Progenitor cell of endocrine pancreas (in vitro differentiated cells): ENCODE measurements around the gene RBMS1. TPM values are rescaled to one million over a fixed set of nuclear protein-coding genes. Genes with fewer than 3 reads are reported as not detected.

Source experiments
- DNase-seq: peaks from one replicate; pipeline ENCODE4 v3.0.0; 2021; ENCODE audit warnings: low spot score; ENCODE audit not compliant: unreplicated experiment
- H3K27ac Mint-ChIP-seq: 2 replicates; pipeline ENCODE4 v1.8.0; 2021; ENCODE audit warnings: mild to moderate bottlenecking, moderate library complexity, mixed read lengths
- H3K27me3 Mint-ChIP-seq: 2 replicates; pipeline ENCODE4 v1.8.0; 2021; ENCODE audit warnings: mixed read lengths
- H3K36me3 Mint-ChIP-seq: 2 replicates; pipeline ENCODE4 v1.8.0; 2022; ENCODE audit warnings: mixed read lengths; ENCODE audit not compliant: insufficient read depth
- H3K4me1 Mint-ChIP-seq: 2 replicates; pipeline ENCODE4 v1.8.0; 2021; ENCODE audit warnings: low read depth, mixed read lengths
- H3K4me3 Mint-ChIP-seq: 2 replicates; pipeline ENCODE4 v1.8.0; 2021; ENCODE audit warnings: low read depth, mild to moderate bottlenecking, moderate library complexity, mixed read lengths
- H3K9me3 Mint-ChIP-seq: 2 replicates; pipeline ENCODE4 v1.8.0; 2021; ENCODE audit warnings: low read depth, mixed read lengths
- CTCF ChIP-seq: fragments of 200-600 bp; sonication (generic); IDR thresholded peaks from one replicate; pipeline ENCODE4 v1.5.0; 2021; ENCODE audit warnings: antibody characterized with exemption, mild to moderate bottlenecking; ENCODE audit not compliant: unreplicated experiment
- total RNA-seq: library from RNA; stranded (reverse); gene quantifications from 2 replicates; pipeline ENCODE4 v1.2.1, GENCODE V29; 2021

RBMS1 gene
- total RNA-seq, 1 donor from 2014 or later, result 59.8 TPM

GRCh38 chr2:160477032-160477431 lies 16.6 kb downstream of the RBMS1 start:
- no peaks in the 10 kb centered on the region for H3K27me3 Mint-ChIP-seq
- no peak overlapping the region for H3K4me3 Mint-ChIP-seq
- H3K27ac Mint-ChIP-seq, result no peak overlapping the region
- H3K36me3 Mint-ChIP-seq, result peaks cover 2% of the 10 kb centered on the region
- H3K4me1 Mint-ChIP-seq, result peaks cover 15% of the 10 kb centered on the region
- no peak for TF ChIP-seq CTCF
- DNase-seq, result no peak
- H3K9me3 Mint-ChIP-seq, result no peaks in the 10 kb centered on the region

- Mint-ChIP-seq H3K4me1 (peaks cover 15% of the 10 kb centered on the region), H3K27me3 (no peaks in the 10 kb centered on the region), H3K4me3 (no peak overlapping the region), H3K27ac (no peak overlapping the region), H3K9me3 (no peaks in the 10 kb centered on the region), H3K36me3 (peaks cover 2% of the 10 kb centered on the region)
- no peak for TF ChIP-seq CTCF
- no peak for DNase-seq
Measured at GRCh38 chr2:160474891-160475787, 18.5 kb downstream of the RBMS1 start.

DNA sequence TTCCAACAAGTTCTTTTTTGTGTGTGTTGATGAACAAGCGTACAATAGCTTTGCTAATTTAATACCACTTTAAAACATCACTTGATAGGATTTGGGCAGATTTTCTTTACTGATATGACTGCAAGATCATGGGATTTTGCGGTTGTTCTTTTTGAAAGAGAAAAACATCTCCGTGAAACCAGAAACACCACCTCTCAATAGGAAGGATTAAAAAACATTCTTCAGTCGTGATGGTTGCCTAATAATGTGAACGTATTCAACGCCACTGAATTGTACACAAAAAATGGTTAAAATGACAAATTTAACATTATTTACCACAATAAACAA lies 19.3 kb downstream of the RBMS1 start:
- TF ChIP-seq CTCF, result no peak
- Mint-ChIP-seq H3K4me3 (no peak overlapping the region), H3K9me3 (no peaks in the 10 kb centered on the region), H3K27ac (no peak overlapping the region), H3K27me3 (no peaks in the 10 kb centered on the region), H3K36me3 (no peaks in the 10 kb centered on the region), H3K4me1 (peaks cover 13% of the 10 kb centered on the region)
- DNase-seq, result no peak

DNA sequence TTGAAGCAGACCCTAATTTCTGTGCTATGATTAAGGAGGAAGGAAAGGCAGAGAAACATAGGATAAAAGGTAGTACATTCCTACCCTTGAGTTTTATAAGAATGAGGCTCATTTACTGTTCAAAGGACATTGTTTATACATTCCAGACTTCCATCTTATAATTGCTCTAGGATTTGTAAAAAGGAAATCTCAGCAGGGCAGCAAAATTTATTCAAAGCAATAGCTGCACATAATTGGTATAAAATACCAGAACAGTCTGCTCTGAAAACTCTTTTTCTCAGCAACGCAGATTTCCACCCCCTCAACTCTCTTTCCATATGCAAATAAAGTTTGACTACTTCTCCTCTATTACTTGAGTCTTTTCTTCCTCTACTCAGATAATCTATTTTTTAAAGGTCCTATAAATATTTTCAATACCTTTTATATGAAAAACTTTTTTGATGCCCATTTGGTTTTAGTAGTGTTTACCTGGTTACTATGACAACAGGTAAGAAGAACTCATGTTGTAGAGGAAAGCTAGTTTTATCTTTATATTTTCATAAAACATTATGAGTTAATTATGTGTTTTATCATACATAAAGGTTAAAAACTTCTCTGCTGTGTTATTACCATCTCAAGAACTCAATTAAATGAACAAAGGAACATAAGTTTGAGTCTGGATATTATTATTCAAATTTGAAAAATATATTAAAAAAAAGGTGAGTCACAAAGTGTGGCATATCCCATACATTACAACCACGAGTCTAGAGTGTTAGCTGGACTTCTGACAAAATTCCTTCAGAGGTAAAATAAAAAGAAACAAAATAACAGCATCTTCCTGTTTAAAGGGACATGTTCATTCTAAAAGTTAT lies 19.9 kb downstream of the RBMS1 start:
- Mint-ChIP-seq H3K27ac (no peak overlapping the region), H3K4me3 (no peak overlapping the region), H3K27me3 (no peaks in the 10 kb centered on the region), H3K9me3 (no peaks in the 10 kb centered on the region), H3K36me3 (no peaks in the 10 kb centered on the region), H3K4me1 (peaks cover 10% of the 10 kb centered on the region)
- no peak for DNase-seq
- TF ChIP-seq CTCF, result no peak

DNA sequence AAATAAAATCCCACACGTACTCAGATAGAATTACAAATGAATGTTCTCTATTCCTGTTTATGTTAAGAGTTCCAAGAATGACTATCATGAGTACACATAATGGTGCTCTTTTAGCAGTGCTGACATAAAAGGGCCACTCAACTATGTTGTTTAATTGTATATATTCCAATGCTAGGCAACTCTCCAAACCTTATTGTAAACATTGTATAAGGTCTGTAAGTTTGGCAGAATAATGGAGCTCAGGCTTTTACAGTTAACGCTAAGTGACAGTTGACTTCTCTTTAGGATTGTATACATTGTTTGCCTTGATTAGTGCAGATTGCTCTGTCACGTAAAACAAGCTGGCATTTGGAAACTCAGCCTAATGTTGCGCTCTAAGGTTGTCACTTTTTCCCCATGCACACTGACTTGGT lies 20.8 kb downstream of the RBMS1 start:
- Mint-ChIP-seq H3K4me1 (peaks cover 10% of the 10 kb centered on the region), H3K9me3 (no peaks in the 10 kb centered on the region), H3K27ac (no peak overlapping the region), H3K36me3 (no peaks in the 10 kb centered on the region), H3K27me3 (no peaks in the 10 kb centered on the region), H3K4me3 (no peak overlapping the region)
- TF ChIP-seq CTCF, result no peak
- DNase-seq, result no peak
